ENCODE results near the gene URB2. TPM values are rescaled to one million over a fixed set of nuclear protein-coding genes. Genes with fewer than 3 reads are reported as not detected.

The URB2 gene
- total and polyA plus RNA-seq, 4 donors, result 1.2 to 10.5 (median 6.2) TPM

- Histone ChIP-seq H3K4me1 (ENCODE audit: control insufficient read depth in 4 of 4, insufficient read depth in 4 of 4, low read length in 3 of 4) (no peaks in the 10 kb centered on the region), H3K4me3 (ENCODE audit: low read depth in 1 of 3, low read length in 3 of 3) (no peak overlapping the region), H3K27me3 (ENCODE audit: control insufficient read depth in 4 of 4, insufficient read depth in 4 of 4, low read length in 3 of 4) (no peaks in the 10 kb centered on the region), H3K9ac (ENCODE audit: low read depth in 1 of 2, low read length in 2 of 2) (no peak overlapping the region), H3K36me3 (ENCODE audit: control insufficient read depth in 4 of 4, insufficient read depth in 3 of 4, low read depth in 1 of 4, low read length in 3 of 4) (no peaks in the 10 kb centered on the region), H3K9me3 (ENCODE audit: control insufficient read depth in 4 of 4, low read length in 3 of 4) (peaks cover 0 to 6% (median 2%) of the 10 kb centered on the region in 4 donors), H3K27ac (ENCODE audit: low read depth in 1 of 2, low read length in 2 of 2) (no peak overlapping the region)
- no peak for DNase-seq (ENCODE audit: low spot score)
- WGBS, result 86% methylated on average over 7 of the region's 7 CpGs
- TF ChIP-seq NR2F2 (IDR thresholded peaks at IDR 0.05), result no peak
- no peak for TF ChIP-seq FOXA1 (IDR thresholded peaks at IDR 0.05)
- TF ChIP-seq HNF4G (IDR thresholded peaks at IDR 0.05), result no peak
- TF ChIP-seq REST (IDR thresholded peaks at IDR 0.05), result no peak
- TF ChIP-seq RXRA (IDR thresholded peaks at IDR 0.05), result no peak
- no peak for TF ChIP-seq EGR1 (IDR thresholded peaks at IDR 0.05; ENCODE audit: low read depth in 2 of 2)
- no peak for TF ChIP-seq SP1 (IDR thresholded peaks at IDR 0.05)
- TF ChIP-seq MAX (IDR thresholded peaks at IDR 0.05), result no peak
- no peak for TF ChIP-seq CTCF (IDR thresholded peaks at IDR 0.05; ENCODE audit: low read depth, low read length, missing input control)
Observed at GRCh38 chr1:229689904-229690303, 63.9 kb downstream of the URB2 start.

DNA sequence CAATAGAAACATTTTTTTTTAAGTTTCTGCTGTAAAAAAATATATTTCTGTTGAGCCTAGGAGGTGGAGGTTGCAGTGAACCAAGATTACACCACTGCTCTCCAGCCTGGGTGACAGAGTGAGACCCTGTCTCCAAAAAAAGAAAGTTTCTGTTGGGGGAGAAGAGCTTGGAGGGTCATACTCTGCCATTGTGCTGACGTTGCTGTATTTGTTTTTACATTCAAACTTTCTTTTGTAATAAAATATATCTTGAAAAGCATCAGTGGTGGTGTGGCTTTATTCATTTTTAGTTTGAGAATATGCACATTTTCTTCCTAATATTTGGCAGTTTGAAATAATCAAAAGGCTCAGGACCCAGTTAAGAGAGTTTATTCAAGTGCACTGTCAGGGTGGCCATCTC lies 64.6 kb downstream of the URB2 start:
- H3K9me3 ChIP-seq (ENCODE audit: control insufficient read depth in 4 of 4, low read length in 3 of 4), result no peaks in the 10 kb centered on the region
- H3K4me1 ChIP-seq (ENCODE audit: control insufficient read depth in 4 of 4, insufficient read depth in 4 of 4, low read length in 3 of 4), result no peaks in the 10 kb centered on the region
- TF ChIP-seq ATF3 (IDR thresholded peaks at IDR 0.05) (no peak), REST (IDR thresholded peaks at IDR 0.05) (no peak), EGR1 (IDR thresholded peaks at IDR 0.05; ENCODE audit: low read depth in 2 of 2) (no peak), SP1 (IDR thresholded peaks at IDR 0.05) (no peak), TAF1 (conservative IDR thresholded peaks at IDR 0.05) (no peak), HNF4A (conservative IDR thresholded peaks at IDR 0.05) (no peak), RAD21 (IDR thresholded peaks at IDR 0.05) (no peak), FOXA1 (IDR thresholded peaks at IDR 0.05) (no peak), HNF4G (IDR thresholded peaks at IDR 0.05) (no peak), RXRA (IDR thresholded peaks at IDR 0.05) (no peak), MAX (IDR thresholded peaks at IDR 0.05) (no peak)
- TF ChIP-seq, protein P1, sequence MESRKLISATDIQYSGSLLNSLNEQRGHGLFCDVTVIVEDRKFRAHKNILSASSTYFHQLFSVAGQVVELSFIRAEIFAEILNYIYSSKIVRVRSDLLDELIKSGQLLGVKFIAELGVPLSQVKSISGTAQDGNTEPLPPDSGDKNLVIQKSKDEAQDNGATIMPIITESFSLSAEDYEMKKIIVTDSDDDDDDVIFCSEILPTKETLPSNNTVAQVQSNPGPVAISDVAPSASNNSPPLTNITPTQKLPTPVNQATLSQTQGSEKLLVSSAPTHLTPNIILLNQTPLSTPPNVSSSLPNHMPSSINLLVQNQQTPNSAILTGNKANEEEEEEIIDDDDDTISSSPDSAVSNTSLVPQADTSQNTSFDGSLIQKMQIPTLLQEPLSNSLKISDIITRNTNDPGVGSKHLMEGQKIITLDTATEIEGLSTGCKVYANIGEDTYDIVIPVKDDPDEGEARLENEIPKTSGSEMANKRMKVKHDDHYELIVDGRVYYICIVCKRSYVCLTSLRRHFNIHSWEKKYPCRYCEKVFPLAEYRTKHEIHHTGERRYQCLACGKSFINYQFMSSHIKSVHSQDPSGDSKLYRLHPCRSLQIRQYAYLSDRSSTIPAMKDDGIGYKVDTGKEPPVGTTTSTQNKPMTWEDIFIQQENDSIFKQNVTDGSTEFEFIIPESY (IDR thresholded peaks at IDR 0.05), result no peak
- H3K4me3 ChIP-seq (ENCODE audit: low read depth in 1 of 3, low read length in 3 of 3), result no peak overlapping the region
- H3K9ac ChIP-seq (ENCODE audit: low read depth in 1 of 2, low read length in 2 of 2), result no peak overlapping the region
- no peaks in the 10 kb centered on the region for H3K36me3 ChIP-seq (ENCODE audit: control insufficient read depth in 4 of 4, insufficient read depth in 3 of 4, low read depth in 1 of 4, low read length in 3 of 4)
- 70% methylated on average over 1 of the region's 1 CpG for WGBS
- no peak for DNase-seq (ENCODE audit: low spot score)
- no peak overlapping the region for H3K27ac ChIP-seq (ENCODE audit: low read depth in 1 of 2, low read length in 2 of 2)
- no peaks in the 10 kb centered on the region for H3K27me3 ChIP-seq (ENCODE audit: control insufficient read depth in 4 of 4, insufficient read depth in 4 of 4, low read length in 3 of 4)

Data from liver (tissue), 9 donors.